HepG2 (cell line): ENCODE measurements around the gene ADD2. TPM values are rescaled to one million over a fixed set of nuclear protein-coding genes. Genes with fewer than 3 reads are reported as not detected.

Experiments
- ATAC-seq: fragments of 200-7000 bp; cut with Tn5 transposase; 3 replicates; pipeline ENCODE4 v1.9.1; 2020; ENCODE audit warnings: mild to moderate bottlenecking, moderate library complexity
- BruUV-seq: library from RNA; stranded (reverse); fragments of 400-500 nt; replicated peaks from 2 replicates; lab custom pipeline; 2021; lab: Mats Ljungman, UMichigan
- CTCF ChIA-PET: fragments of 300-600 bp; formaldehyde crosslinking; extraction: SDS; loops from one replicate; lab custom pipeline; 2021; ENCODE audit warnings: low total read pairs, inconsistent platforms, low intra/inter-chr PET ratio; lab: Yijun Ruan, JAX
- POLR2A ChIA-PET: fragments of 350-600 bp; sonication (Branson Sonifier 250); formaldehyde crosslinking; loops from one replicate; lab custom pipeline; 2020; ENCODE audit warnings: antibody characterized with exemption, inconsistent platforms; lab: Yijun Ruan, JAX
- DNase-seq: peaks from one replicate; pipeline ENCODE4 v3.0.0-alpha.2; 2015; ENCODE audit warnings: low spot score
- FAIRE-seq: peaks from 3 replicates; lab custom pipeline; 2011; peaks lifted over from hg19 to GRCh38; lab: Jason Lieb, UNC
- H2AFZ ChIP-seq: one replicate; pipeline ENCODE4 v1.6.1; 2011; ENCODE audit warnings: low read length, inconsistent platforms
- H3K27ac ChIP-seq: fragments of 300-600 bp; 3 replicates; pipeline ENCODE4 v1.8.0; 2011; ENCODE audit warnings: mixed run types, mild to moderate bottlenecking, mixed read lengths, low read length, inconsistent platforms; ENCODE audit not compliant: insufficient read depth; ENCODE audit errors: extremely low read length
- H3K27me3 ChIP-seq, 2 experiments: fragments of 200-600 bp in 1 of 2; 2 replicates in 1 of 2; 3 replicates in 1 of 2; pipeline versions ENCODE4 v1.6.0 to v1.8.0; 2011; ENCODE audit warnings: low read length in 2 of 2, mild to moderate bottlenecking in 2 of 2, moderate library complexity in 2 of 2, inconsistent platforms in 1 of 2; ENCODE audit not compliant: insufficient read depth in 2 of 2, control insufficient read depth in 1 of 2
- H3K36me3 ChIP-seq, 2 experiments: fragments of 200-600 bp in 1 of 2; replicated peaks in 1 of 2; 2 replicates in 1 of 2; 3 replicates in 1 of 2; pipeline versions ENCODE4 v1.5.1 to v1.8.0; 2011; ENCODE audit warnings: low read length in 2 of 2, inconsistent platforms in 1 of 2; ENCODE audit not compliant: insufficient read depth in 2 of 2, control insufficient read depth in 1 of 2
- H3K4me1 ChIP-seq: 2 replicates; pipeline ENCODE4 v1.5.1; 2012; ENCODE audit warnings: low read length, inconsistent platforms; ENCODE audit not compliant: insufficient read depth
- H3K4me2 ChIP-seq: 2 replicates; pipeline ENCODE4 v1.6.0; 2011; ENCODE audit warnings: low read depth, low read length, inconsistent platforms
- H3K4me3 ChIP-seq, 3 experiments: fragments of 200-600 bp in 1 of 3; sonication (generic), shearing (Covaris generic) in 1 of 3; replicated peaks in 1 of 3; 2 replicates each; pipeline ENCODE4 v1.5.1; 2011 to 2016; ENCODE audit warnings: low read length in 3 of 3, inconsistent platforms in 2 of 3, low read depth in 2 of 3, mild to moderate bottlenecking in 2 of 3, control low read depth in 1 of 3, mixed read lengths in 1 of 3; ENCODE audit not compliant: insufficient read depth in 1 of 3
- H3K79me2 ChIP-seq: one replicate; pipeline ENCODE4 v1.6.1; 2011; ENCODE audit warnings: low read length, inconsistent platforms; ENCODE audit not compliant: insufficient read depth
- H3K9ac ChIP-seq: 2 replicates; pipeline ENCODE4 v1.6.0; 2011; ENCODE audit warnings: mild to moderate bottlenecking, low read depth, low read length, inconsistent platforms; ENCODE audit not compliant: insufficient read depth
- H3K9me3 ChIP-seq: 2 replicates; pipeline ENCODE4 v1.5.1; 2012; ENCODE audit warnings: mild to moderate bottlenecking, low read length
- H4K20me1 ChIP-seq: 2 replicates; pipeline ENCODE4 v1.6.0; 2011; ENCODE audit warnings: inconsistent platforms, mild to moderate bottlenecking, low read length, moderate library complexity; ENCODE audit not compliant: insufficient read depth
- ASH2L ChIP-seq: fragments of 300-600, 200-600 bp; sonication (generic); IDR thresholded peaks from 2 replicates; pipeline ENCODE4 v1.7.0; 2017; ENCODE audit warnings: low read depth, mild to moderate bottlenecking, moderate library complexity, mixed read lengths, low read length; ENCODE audit not compliant: insufficient read length
- DNMT1 ChIP-seq: sonication (generic); formaldehyde crosslinking; IDR thresholded peaks from 2 replicates; pipeline ENCODE4 v1.5.1; 2020; ENCODE audit warnings: mild to moderate bottlenecking, missing genetic modification reagents
- JUN ChIP-seq: sonication (generic); formaldehyde crosslinking; IDR thresholded peaks from 2 replicates; pipeline ENCODE4 v1.4.0; 2020; ENCODE audit warnings: mild to moderate bottlenecking, missing genetic modification reagents
- KDM2A ChIP-seq: sonication (generic); formaldehyde crosslinking; IDR thresholded peaks from 2 replicates; pipeline ENCODE4 v1.4.0; 2020; ENCODE audit warnings: low read depth, missing genetic modification reagents, borderline replicate concordance
- NFIC ChIP-seq: IDR thresholded peaks from 2 replicates; pipeline ENCODE4 v1.6.1; 2012; ENCODE audit warnings: mild to moderate bottlenecking, low read length, inconsistent platforms
- NFYC ChIP-seq: IDR thresholded peaks from 2 replicates; pipeline ENCODE4 v1.6.1; 2016; ENCODE audit warnings: missing genetic modification reagents, missing compliant biosample characterization
- REL ChIP-seq: sonication (generic); formaldehyde crosslinking; conservative IDR thresholded peaks from 2 replicates; pipeline ENCODE4 v1.8.0; 2022; ENCODE audit warnings: mild to moderate bottlenecking, missing genetic modification reagents, moderate library complexity
- TBX3 ChIP-seq: fragments of 450-650 bp; IDR thresholded peaks from 2 replicates; pipeline ENCODE4 v1.6.1; 2017; ENCODE audit warnings: antibody characterized with exemption, mild to moderate bottlenecking, inconsistent platforms, borderline replicate concordance
- TCF12 ChIP-seq, 2 experiments: fragments of 450-650 bp in 1 of 2; sonication (generic) in 1 of 2; formaldehyde crosslinking in 1 of 2; IDR thresholded peaks; 2 replicates each; pipeline versions ENCODE4 v1.6.1 to v1.8.0; 2017 to 2022; ENCODE audit warnings: antibody characterized with exemption in 1 of 2, mild to moderate bottlenecking in 1 of 2, missing genetic modification reagents in 1 of 2, moderate library complexity in 1 of 2
- WGBS: methylation state at CpG from one replicate; pipeline ENCODE4 v1.1.6; 2017; ENCODE audit warnings: low lambda C conversion rate; 5-methylcytosine and 5-hydroxymethylcytosine counted together
- in situ Hi-C: cut with HindIII; loops from 2 replicates; pipeline ENCODE4 v1.10.0; 2017; ENCODE audit warnings: low pct_unique_long_range_greater_than_20kb; ENCODE audit not compliant: extremely low pct_ligation_motif_present
- intact Hi-C: fragments of 100-400 bp; cut with micrococcal nuclease; formaldehyde crosslinking; loops from one replicate; pipeline ENCODE4 v1.10.0; 2022; ENCODE audit not compliant: unreplicated experiment
- polyA plus RNA-seq, 8 experiments: library from polyadenylated mRNA; depleted of rRNA in 3 of 8; stranded (reverse) in 7 of 8; unstranded in 1 of 8; fragments of >200 nt; fragmentation: Illumina TruSeq in 4 of 8; extraction: Trizol in 4 of 8; gene quantifications; 2 replicates each; pipeline versions ENCODE4 v1.2.1 to v1.2.3, GENCODE V29; 2011 to 2016; ENCODE audit warnings: low read depth in 4 of 8, missing spikeins in 1 of 8, mixed read lengths in 1 of 8; ENCODE audit not compliant: insufficient read depth in 1 of 8
- total RNA-seq, 5 experiments: library from RNA; depleted of rRNA; stranded (reverse); fragments of >200 nt; fragmentation: Illumina TruSeq; extraction: Trizol; gene quantifications; 2 replicates each; pipeline ENCODE4 v1.2.3, GENCODE V29; 2016; ENCODE audit warnings: low read depth in 1 of 5
- TF ChIP-seq, protein P1 (sequence below): sonication (generic); formaldehyde crosslinking; IDR thresholded peaks from 2 replicates; pipeline ENCODE4 v1.4.0; 2020; ENCODE audit warnings: missing genetic modification reagents
- TF ChIP-seq, protein P2 (sequence below): sonication (generic); formaldehyde crosslinking; IDR thresholded peaks from 2 replicates; pipeline ENCODE4 v1.9.0; 2021; ENCODE audit warnings: missing genetic modification reagents, borderline replicate concordance
- TF ChIP-seq, protein P3 (sequence below): sonication (generic); formaldehyde crosslinking; IDR thresholded peaks from 2 replicates; pipeline ENCODE4 v1.5.0; 2020; ENCODE audit warnings: mild to moderate bottlenecking, missing genetic modification reagents

The ADD2 gene
- total and polyA plus RNA-seq, 2 of the 13 experiments (the other 11 are each of a cell fraction or from before 2014, with no cell fraction given), result 0.05 to 0.13 TPM

DNA sequence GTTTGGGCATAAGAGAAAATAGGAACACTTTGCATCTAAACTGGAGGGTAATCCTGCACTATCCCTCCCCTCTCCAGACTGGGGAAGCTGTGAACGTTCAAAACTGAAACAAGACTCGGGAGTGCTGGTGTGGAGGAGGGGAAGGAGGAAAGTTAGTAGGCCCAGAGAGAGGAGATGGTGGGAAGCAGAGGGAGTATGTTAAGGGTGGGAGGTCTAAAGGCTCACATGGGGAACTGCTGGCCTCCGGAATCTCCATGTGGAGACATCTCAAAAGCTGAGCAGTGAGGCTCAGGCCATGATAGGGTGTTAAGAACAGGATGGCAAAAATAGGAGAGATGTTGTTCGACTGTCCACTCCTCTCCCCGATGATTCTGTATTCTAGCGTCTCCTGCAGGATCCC is 47.9 kb downstream of the ADD2 start:
- H3K4me2 ChIP-seq, result no peak overlapping the region
- no peak for ATAC-seq
- no peak overlapping the region for H2AFZ ChIP-seq
- H3K4me1 ChIP-seq, result 0 out of 2 replicates have a peak, but pooled peaks cover 4% of the 10 kb centered on the region
- H4K20me1 ChIP-seq, result no peaks in the 10 kb centered on the region
- no peaks in the 10 kb centered on the region for H3K9me3 ChIP-seq
- TF ChIP-seq ASH2L (no peak), TCF12 (IDR thresholded peaks at IDR 0.05) (no peak), TCF12 (CRISPR knock-in tag; IDR thresholded peaks at IDR 0.05) (no peak), TBX3 (no peak), KDM2A (CRISPR knock-in tag) (no peak)
- TF ChIP-seq, protein P1, sequence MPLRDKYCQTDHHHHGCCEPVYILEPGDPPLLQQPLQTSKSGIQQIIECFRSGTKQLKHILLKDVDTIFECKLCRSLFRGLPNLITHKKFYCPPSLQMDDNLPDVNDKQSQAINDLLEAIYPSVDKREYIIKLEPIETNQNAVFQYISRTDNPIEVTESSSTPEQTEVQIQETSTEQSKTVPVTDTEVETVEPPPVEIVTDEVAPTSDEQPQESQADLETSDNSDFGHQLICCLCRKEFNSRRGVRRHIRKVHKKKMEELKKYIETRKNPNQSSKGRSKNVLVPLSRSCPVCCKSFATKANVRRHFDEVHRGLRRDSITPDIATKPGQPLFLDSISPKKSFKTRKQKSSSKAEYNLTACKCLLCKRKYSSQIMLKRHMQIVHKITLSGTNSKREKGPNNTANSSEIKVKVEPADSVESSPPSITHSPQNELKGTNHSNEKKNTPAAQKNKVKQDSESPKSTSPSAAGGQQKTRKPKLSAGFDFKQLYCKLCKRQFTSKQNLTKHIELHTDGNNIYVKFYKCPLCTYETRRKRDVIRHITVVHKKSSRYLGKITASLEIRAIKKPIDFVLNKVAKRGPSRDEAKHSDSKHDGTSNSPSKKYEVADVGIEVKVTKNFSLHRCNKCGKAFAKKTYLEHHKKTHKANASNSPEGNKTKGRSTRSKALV (CRISPR knock-in tag), result no peak
- intact Hi-C loops, result no loop called here
- DNase-seq, result no peak
- no peaks in the 10 kb centered on the region for H3K79me2 ChIP-seq
- in situ Hi-C loops, result no loop called here
- POLR2A ChIA-PET, result no interaction called here
- H3K27ac ChIP-seq, result no peak overlapping the region
- H3K36me3 ChIP-seq, result no peaks in the 10 kb centered on the region
- FAIRE-seq, result no peak
- H3K9ac ChIP-seq, result no peak overlapping the region
- peaks cover 2 to 22% of the 10 kb centered on the region in 2 experiments; a peak in 3 of 5 replicates for H3K27me3 ChIP-seq
- BruUV-seq, result no TSS peak
- no peak overlapping the region for H3K4me3 ChIP-seq
- CTCF ChIA-PET, result no interaction called here
- WGBS, result 9% methylated on average over 6 of the region's 6 CpGs

DNA sequence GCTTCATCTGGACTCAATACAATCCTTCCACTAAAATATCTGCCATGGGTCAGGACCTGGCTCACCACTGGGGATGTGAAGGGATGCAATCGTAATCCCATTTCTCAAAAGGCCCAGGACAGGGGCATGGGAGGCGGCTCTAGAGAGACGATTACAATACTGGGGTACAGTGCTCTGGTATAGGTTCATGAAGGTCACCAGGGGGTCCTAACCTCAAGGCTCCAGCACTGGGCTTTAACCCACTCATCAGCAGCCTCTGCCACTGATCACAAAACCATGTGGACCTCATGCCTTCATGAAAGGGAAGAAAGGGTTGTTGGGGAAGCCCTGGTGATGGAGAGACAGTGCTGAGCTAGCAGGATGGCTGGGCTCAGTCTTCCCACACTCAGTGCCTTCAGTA is 48.8 kb downstream of the ADD2 start:
- BruUV-seq, result no TSS peak
- Histone ChIP-seq H3K27ac (no peak overlapping the region), H3K79me2 (no peaks in the 10 kb centered on the region), H3K9me3 (no peaks in the 10 kb centered on the region), H3K4me2 (no peak overlapping the region), H3K9ac (no peak overlapping the region), H3K27me3 (peaks cover 2 to 23% of the 10 kb centered on the region in 2 experiments; a peak in 3 of 5 replicates), H4K20me1 (no peaks in the 10 kb centered on the region), H3K4me3 (no peak overlapping the region), H2AFZ (no peak overlapping the region), H3K36me3 (no peaks in the 10 kb centered on the region), H3K4me1 (0 out of 2 replicates have a peak, but pooled peaks cover 6% of the 10 kb centered on the region)
- FAIRE-seq (no peak), DNase-seq (no peak), ATAC-seq (no peak)
- POLR2A ChIA-PET, result no interaction called here
- 29% methylated on average over 3 of the region's 3 CpGs for WGBS
- CTCF ChIA-PET, result no interaction called here
- intact Hi-C loops (no loop called here), in situ Hi-C loops (no loop called here)
- TF ChIP-seq, protein P2, sequence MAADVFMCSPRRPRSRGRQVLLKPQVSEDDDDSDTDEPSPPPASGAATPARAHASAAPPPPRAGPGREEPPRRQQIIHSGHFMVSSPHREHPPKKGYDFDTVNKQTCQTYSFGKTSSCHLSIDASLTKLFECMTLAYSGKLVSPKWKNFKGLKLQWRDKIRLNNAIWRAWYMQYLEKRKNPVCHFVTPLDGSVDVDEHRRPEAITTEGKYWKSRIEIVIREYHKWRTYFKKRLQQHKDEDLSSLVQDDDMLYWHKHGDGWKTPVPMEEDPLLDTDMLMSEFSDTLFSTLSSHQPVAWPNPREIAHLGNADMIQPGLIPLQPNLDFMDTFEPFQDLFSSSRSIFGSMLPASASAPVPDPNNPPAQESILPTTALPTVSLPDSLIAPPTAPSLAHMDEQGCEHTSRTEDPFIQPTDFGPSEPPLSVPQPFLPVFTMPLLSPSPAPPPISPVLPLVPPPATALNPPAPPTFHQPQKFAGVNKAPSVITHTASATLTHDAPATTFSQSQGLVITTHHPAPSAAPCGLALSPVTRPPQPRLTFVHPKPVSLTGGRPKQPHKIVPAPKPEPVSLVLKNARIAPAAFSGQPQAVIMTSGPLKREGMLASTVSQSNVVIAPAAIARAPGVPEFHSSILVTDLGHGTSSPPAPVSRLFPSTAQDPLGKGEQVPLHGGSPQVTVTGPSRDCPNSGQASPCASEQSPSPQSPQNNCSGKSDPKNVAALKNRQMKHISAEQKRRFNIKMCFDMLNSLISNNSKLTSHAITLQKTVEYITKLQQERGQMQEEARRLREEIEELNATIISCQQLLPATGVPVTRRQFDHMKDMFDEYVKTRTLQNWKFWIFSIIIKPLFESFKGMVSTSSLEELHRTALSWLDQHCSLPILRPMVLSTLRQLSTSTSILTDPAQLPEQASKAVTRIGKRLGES (CRISPR knock-in tag), result no peak
- TF ChIP-seq, protein P3, sequence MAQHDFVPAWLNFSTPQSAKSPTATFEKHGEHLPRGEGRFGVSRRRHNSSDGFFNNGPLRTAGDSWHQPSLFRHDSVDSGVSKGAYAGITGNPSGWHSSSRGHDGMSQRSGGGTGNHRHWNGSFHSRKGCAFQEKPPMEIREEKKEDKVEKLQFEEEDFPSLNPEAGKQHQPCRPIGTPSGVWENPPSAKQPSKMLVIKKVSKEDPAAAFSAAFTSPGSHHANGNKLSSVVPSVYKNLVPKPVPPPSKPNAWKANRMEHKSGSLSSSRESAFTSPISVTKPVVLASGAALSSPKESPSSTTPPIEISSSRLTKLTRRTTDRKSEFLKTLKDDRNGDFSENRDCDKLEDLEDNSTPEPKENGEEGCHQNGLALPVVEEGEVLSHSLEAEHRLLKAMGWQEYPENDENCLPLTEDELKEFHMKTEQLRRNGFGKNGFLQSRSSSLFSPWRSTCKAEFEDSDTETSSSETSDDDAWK (CRISPR knock-in tag), result no peak
- TF ChIP-seq NFIC, result no peak
- TF ChIP-seq DNMT1, result no peak
- TF ChIP-seq NFYC, result no peak
- no peak for TF ChIP-seq REL (CRISPR knock-in tag)
- TF ChIP-seq JUN (CRISPR knock-in tag), result no peak
